GM10248 (cell line): ENCODE results near the gene DTX1.

Experiments
- CTCF ChIA-PET: fragments of 300-600 bp; sonication (Branson Sonifier 250); formaldehyde crosslinking; extraction: SDS; loops from one replicate; lab custom pipeline; 2021; ENCODE audit warnings: antibody characterized with exemption; lab: Yijun Ruan, JAX
- POLR2A ChIA-PET: fragments of 350-650 bp; sonication (Branson Sonifier 250); formaldehyde crosslinking; extraction: SDS; loops from one replicate; lab custom pipeline; 2020; ENCODE audit warnings: antibody characterized with exemption; lab: Yijun Ruan, JAX
- DNase-seq: peaks from one replicate; pipeline ENCODE4 v3.0.0; 2012; ENCODE audit errors: extremely low spot score
- CTCF ChIP-seq: IDR thresholded peaks from 2 replicates; pipeline ENCODE4 v1.5.1; 2012; ENCODE audit warnings: mild to moderate bottlenecking, low read depth; ENCODE audit errors: extremely low read depth, missing control alignments, control extremely low read depth

DTX1 gene

DNA sequence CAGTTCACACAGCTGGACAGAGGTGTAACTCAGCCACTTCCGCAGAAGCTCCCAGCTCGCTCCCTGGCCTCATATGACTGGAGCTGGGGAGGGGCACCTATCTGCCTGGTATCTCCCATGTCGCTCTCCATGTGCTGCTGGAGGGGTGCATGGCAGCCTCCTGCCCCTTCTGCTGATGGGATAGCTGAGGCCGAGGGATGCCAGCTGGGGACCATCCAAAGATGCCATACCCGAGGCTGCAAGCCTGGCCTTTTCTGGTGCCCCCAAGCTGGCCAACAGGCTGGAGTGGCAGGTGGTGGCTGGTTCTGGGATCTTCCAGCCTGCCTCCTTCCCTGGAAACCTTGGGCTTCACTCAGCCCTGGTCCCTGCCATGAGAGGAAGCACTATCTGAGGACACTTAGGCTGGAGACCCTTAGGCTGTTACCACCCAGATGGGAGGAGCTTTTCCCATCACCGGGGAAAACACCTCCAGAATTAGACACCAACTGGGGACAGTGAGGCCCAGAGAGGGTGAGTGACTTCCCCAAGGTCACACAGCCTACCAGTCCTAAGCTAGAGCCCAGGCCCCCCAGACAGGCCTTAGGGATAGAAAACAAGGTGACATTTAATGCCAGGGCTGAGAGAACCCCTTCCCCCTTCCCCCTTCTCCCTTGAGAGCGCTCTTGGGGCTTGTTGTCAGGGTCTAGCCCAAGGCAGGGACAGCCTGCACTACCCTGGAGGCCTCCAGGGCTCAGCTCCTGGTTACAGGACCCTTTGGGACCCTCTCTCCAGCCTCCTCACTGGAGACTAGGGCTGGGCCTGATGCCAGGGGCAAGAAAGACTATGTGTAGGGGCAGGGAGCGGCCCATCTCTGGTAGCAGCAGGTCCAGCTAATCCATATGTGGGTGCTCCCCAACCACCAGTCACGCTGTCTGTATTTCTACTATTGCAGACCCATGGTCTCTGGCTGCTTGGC lies 7.1 kb downstream of the DTX1 start:
- ChIA-PET CTCF (interaction anchor here (0.8 to 15.9 kb wide), 10 partner anchors 9 to 111 kb away, joined by 3 to 135 read pairs (median 6); partner anchors contain the start of gene DTX1), POLR2A (no interaction called here)

GRCh38 chr12:113064395-113065125 lies 8.0 kb downstream of the DTX1 start:
- no peak for DNase-seq
- POLR2A ChIA-PET, result no interaction called here
- CTCF ChIA-PET, result interaction anchor here (1.4 to 15.9 kb wide), 7 partner anchors 8 to 110 kb away, joined by 4 to 135 read pairs (median 6); partner anchors contain the start of gene DTX1

More for the DNA sequence above, 7.1 kb downstream of the DTX1 start:
- TF ChIP-seq CTCF, result no peak
- peak; percentile 13 for DNase-seq

GRCh38 chr12:113065126-113066007 lies 8.8 kb downstream of the DTX1 start:
- TF ChIP-seq CTCF, result no peak
- peak; percentile 67 for DNase-seq
- POLR2A ChIA-PET, result no interaction called here
- CTCF ChIA-PET, result interaction anchor here (0.6 to 15.9 kb wide), 7 partner anchors 13 to 109 kb away, joined by 3 to 135 read pairs (median 6); partner anchors contain the start of gene DTX1

More at GRCh38 chr12:113064395-113065125, 8.0 kb downstream of the DTX1 start:
- TF ChIP-seq CTCF, result no peak

DNA sequence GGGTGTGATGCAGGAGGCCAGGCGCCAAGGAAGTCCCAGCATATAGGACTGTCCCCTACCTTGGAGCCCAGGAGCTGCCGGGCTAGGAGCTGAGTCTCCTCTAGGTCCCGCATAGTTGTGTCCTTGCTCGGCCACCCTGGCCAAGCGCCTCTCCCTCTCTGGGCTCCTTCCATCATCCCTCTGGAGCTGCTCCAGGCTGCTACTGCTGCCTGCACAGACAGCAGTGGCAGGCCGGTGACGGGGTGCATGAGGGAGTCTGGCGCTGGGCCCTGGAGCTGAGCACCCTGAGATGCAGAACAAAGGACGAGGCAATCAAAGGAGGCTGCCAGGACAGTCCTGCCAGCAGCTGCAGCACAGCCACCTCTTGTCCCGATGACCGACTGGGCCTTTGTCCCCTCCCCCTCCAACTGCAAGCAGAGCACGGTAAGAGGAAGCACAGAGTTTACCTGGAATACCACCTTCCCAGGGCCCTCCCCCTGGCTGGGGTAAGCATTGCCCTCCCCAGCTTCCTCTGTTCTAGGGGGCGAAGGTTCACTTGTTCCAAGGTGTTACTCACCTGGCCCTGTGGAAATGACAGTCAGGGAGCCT lies 10.4 kb downstream of the DTX1 start:
- POLR2A ChIA-PET, result no interaction called here
- DNase-seq, result no peak
- no peak for TF ChIP-seq CTCF
- CTCF ChIA-PET, result interaction anchor here (1.2 to 15.9 kb wide), 6 partner anchors 8 to 107 kb away, joined by 3 to 135 read pairs (median 8); partner anchors contain the start of gene DTX1

GRCh38 chr12:113067987-113068935 lies 11.7 kb downstream of the DTX1 start:
- ChIA-PET POLR2A (no interaction called here), CTCF (interaction anchor here (1.1 to 15.9 kb wide), 5 partner anchors 9 to 30 kb away, joined by 3 to 135 read pairs (median 11); partner anchors contain the start of gene DTX1)
- no peak for DNase-seq
- TF ChIP-seq CTCF, result no peak
